Heart left ventricle (tissue), 13 donors: Measurements from ENCODE around the gene PTPRCAP.

ENCODE experiments used
- POLR2A ChIP-seq, 2 donors: fragments of 450-650 bp; IDR thresholded peaks; one replicate each; pipeline ENCODE4 v1.6.1; 2017; ENCODE audit warnings: antibody characterized with exemption in 2 of 2, mild to moderate bottlenecking in 2 of 2, moderate library complexity in 2 of 2
- TF ChIP-seq, protein P1 (sequence below), 12 donors: fragments of 200-600 bp; sonication (generic) in 4 of 12; IDR thresholded peaks; one replicate each; pipeline versions ENCODE4 v1.5.0 to v1.8.0; 2018 to 2022; ENCODE audit warnings: antibody characterized with exemption in 12 of 12, mild to moderate bottlenecking in 5 of 12
- donor health status: ischemic (EF 13 %, LVEDD 7.1; RV severe dilation, severe dysfunction).
- donor health status: DM: no; HTN: yes; CAD: no.
- donor health status: DM: no; HTN: no; CAD: no.
- donor health status: ischemic (EF 25% LVEDD 6.9; RV normal size, moderate dysfunction).
- donor health status: ischemic (EF 25% LVEDD 5.7; RV mildly dilated, moderate dysfunction).
- donor health status: ischemic (EF 35%, LVEDD 5.7; RV mildly dilated, moderate dysfunction).
- donor health status: nonischemic (EF 11% LVEDD 7.7; RV severe dilation, severe dysfunction).
- donor health status: DM: yes; HTN: yes; CAD: no.
- donor health status: PGD.
- donor health status: ischemic (EF 29% LVEDD 5.4; RV normal size, mild dysfunction).
- donor health status: nonischemic (EF 23%, LVEDD 6.1; RV moderate dilation, normal function).

DNA sequence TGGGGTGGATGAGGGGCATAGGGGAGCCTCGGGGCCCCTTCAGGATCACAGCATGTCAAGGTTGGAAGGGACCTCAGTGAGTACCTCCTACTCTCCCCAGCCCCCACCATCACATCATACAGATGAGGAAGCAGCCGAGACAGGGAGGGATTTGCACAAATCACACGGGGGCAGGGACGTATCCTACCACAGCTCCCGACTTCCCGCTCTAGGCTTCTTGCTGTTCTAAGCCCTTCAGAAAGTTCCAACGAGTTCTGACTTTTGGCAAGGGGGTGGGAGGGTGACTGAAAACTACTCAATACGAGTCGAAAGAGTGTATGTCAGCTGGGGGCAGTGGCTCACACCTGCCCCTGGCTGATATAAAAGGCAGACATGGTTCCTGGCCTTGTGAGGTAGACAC lies 50.4 kb downstream of the PTPRCAP start:
- TF ChIP-seq, protein P1, sequence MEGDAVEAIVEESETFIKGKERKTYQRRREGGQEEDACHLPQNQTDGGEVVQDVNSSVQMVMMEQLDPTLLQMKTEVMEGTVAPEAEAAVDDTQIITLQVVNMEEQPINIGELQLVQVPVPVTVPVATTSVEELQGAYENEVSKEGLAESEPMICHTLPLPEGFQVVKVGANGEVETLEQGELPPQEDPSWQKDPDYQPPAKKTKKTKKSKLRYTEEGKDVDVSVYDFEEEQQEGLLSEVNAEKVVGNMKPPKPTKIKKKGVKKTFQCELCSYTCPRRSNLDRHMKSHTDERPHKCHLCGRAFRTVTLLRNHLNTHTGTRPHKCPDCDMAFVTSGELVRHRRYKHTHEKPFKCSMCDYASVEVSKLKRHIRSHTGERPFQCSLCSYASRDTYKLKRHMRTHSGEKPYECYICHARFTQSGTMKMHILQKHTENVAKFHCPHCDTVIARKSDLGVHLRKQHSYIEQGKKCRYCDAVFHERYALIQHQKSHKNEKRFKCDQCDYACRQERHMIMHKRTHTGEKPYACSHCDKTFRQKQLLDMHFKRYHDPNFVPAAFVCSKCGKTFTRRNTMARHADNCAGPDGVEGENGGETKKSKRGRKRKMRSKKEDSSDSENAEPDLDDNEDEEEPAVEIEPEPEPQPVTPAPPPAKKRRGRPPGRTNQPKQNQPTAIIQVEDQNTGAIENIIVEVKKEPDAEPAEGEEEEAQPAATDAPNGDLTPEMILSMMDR (IDR thresholded peaks at IDR 0.05) = no peak
- TF ChIP-seq POLR2A (IDR thresholded peaks at IDR 0.05) = no peak
